PC-3 (cell line): Measurements from ENCODE around the gene FKBP1A.

Source experiments
- CTCF ChIP-seq: fragments of 300-600 bp; sonication (generic); conservative IDR thresholded peaks from 2 replicates; pipeline ENCODE4 v1.5.1; 2017; ENCODE audit warnings: antibody characterized with exemption, low read depth, mild to moderate bottlenecking, low read length
- EZH2 ChIP-seq: fragments of 300-600 bp; sonication (generic); IDR thresholded peaks from one replicate; pipeline ENCODE4 v1.6.1; 2017; ENCODE audit warnings: antibody characterized with exemption, mild to moderate bottlenecking, low read length; ENCODE audit not compliant: unreplicated experiment

DNA sequence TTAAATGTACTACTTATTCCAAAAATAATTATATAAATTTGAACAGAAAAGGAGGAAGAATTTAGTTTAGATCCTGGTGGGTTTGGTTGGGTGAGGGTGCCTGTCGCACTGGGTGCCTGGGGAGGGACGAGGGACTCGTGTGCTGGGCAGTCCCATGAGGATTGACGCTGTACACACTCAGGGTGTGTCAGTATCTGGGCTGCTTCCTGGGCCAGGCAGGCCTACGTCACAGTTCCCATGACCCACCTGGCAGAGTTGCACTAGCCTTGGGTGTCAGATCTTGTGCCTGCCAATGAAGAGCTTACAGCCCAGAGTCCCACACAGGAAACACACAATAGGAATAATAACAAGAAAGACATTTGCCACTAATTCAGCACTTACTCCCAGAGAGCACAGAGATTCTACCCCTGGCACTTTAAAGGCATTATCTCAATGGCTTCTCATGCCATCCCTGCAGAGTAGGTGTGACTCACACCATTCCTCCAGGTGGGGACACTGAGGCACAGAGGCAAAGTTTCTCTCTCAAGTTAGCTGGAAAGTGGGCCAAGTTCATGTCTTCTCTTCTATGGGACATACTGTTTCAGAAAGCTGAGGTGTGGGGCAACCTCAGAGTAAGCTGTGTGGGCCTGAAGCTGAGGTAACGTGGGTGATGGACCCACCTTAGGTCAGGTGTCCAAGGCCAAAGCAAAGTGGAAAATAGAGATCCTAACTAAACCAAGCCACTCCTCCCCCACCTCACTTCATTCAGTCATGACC, 62.6 kb downstream of the FKBP1A start:
- no peak for TF ChIP-seq CTCF
- TF ChIP-seq EZH2 = no peak
